ENCODE measurements around the gene ITIH3.

The ITIH3 gene

DNA sequence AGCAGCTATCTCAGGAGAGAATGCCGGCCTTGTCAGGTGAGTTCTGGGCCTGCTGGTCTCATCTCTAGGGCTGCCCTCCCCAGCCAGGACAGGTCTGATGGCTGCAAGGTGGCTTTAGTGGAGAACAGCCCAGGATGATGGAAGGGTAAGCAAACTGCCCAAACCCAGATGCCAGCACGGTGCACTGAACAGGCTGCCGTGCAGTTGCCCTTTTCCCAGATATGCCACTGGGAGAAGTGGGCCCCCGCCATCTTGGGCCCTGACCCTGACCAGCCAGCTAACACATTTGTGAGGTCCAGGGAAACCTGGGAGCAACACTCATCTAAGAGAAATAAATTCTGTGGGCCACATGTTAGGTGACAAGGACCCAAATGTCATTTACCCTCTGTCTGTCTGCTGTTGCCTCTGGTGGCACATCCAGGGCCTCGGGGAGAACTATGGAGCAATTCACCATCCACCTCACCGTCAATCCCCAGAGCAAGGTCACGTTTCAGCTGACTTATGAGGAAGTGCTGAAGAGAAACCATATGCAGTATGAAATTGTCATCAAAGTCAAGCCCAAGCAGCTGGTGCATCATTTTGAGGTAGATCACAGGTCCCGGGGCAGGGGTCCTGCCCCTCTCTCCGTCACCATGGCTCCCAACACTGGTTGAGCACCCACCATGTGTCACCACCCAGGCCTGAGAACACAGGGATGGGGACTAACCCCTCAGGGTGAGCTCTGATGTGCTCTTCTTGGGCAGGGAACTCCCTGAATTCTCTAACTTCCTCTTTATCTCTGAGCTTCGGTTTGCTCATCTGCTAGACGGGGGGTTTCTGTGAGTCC, 15.4 kb upstream of the ITIH3 start:
- DNase-seq (ENCODE audit: extremely low read depth in 1 of 2, low read depth in 1 of 2), result no peak

- no peak for DNase-seq (ENCODE audit: extremely low read depth in 1 of 2, low read depth in 1 of 2)
These were observed 14.6 kb upstream of the ITIH3 start for GRCh38 chr3:52779837-52780585.

- DNase-seq (ENCODE audit: extremely low read depth in 1 of 2, low read depth in 1 of 2), result no peak
These were observed 12.9 kb upstream of the ITIH3 start for GRCh38 chr3:52781741-52782140.

- no peak for DNase-seq (ENCODE audit: extremely low read depth in 1 of 2, low read depth in 1 of 2)
These were observed 12.0 kb upstream of the ITIH3 start for GRCh38 chr3:52782412-52783210.

DNA sequence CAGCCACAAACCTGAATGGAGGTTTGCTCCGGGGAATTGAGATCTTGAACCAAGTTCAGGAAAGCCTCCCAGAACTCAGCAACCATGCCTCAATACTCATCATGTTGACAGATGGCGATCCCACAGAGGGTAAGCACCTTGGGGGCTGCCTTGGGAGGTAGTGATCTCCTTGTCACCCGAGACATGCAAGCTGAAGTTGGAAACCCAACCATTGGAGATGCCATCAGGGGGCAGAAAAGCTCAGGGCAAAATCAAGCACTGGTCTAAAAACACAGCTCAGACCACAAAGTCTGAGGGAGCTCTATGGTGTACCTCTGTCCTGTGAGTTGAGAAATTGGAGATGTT, 11.4 kb upstream of the ITIH3 start:
- no peak for DNase-seq (ENCODE audit: extremely low read depth in 1 of 2, low read depth in 1 of 2)

GRCh38 chr3:52784021-52784621, 10.5 kb upstream of the ITIH3 start:
- no peak for DNase-seq (ENCODE audit: extremely low read depth in 1 of 2, low read depth in 1 of 2)

DNA sequence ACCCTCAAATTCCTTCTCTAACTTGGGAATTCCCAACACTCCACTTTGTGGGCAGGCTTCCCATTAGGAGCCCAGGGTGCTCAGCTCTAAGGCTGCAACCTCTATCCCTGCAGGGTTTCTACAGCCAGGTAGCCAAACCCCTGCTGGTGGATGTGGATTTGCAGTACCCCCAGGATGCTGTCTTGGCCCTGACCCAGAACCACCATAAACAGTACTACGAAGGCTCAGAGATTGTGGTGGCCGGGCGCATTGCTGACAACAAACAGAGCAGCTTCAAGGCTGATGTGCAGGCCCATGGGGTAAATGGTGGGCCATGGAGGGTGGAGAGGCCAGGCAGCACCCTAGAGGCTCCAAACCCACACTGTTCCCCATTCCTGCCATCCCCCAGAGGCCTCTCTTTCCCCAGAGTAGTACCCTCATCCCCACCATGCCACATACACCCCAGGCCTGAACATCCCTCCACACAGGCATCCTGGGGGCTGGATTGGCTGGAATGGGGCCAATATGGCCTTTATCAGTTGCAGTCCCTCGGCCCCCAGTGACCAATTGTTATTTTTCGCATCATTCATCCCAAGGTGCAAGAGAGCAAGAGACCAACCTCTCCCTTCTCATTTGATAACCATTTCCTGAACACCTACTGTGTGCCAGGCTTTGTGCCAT, 9.5 kb upstream of the ITIH3 start:
- DNase-seq (ENCODE audit: extremely low read depth in 1 of 2, low read depth in 1 of 2), result no peak

GRCh38 chr3:52786330-52787215, 8.0 kb upstream of the ITIH3 start:
- DNase-seq (ENCODE audit: extremely low read depth in 1 of 2, low read depth in 1 of 2), result no peak

DNA sequence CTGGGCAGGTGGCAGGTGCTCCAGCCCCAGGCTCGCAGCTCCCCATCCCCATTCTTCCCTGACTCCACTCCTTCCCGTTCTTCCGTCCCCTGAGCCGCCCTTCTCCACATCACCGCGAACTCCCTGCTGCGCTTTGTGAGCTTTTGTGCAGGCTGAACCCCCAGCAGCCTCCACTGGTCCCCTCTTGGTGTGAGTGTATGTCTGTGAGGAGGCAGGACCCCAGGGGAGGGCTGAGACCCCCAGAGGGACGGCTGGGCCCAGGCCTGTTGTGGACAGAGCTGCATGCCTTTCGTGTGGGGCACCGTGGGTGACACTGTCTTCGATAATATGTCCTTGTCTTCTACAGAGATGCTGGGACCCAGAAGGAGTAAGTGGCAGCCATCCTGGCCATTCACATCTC, 7.3 kb upstream of the ITIH3 start:
- DNase-seq (ENCODE audit: extremely low read depth in 1 of 2, low read depth in 1 of 2), result no peak

DNA sequence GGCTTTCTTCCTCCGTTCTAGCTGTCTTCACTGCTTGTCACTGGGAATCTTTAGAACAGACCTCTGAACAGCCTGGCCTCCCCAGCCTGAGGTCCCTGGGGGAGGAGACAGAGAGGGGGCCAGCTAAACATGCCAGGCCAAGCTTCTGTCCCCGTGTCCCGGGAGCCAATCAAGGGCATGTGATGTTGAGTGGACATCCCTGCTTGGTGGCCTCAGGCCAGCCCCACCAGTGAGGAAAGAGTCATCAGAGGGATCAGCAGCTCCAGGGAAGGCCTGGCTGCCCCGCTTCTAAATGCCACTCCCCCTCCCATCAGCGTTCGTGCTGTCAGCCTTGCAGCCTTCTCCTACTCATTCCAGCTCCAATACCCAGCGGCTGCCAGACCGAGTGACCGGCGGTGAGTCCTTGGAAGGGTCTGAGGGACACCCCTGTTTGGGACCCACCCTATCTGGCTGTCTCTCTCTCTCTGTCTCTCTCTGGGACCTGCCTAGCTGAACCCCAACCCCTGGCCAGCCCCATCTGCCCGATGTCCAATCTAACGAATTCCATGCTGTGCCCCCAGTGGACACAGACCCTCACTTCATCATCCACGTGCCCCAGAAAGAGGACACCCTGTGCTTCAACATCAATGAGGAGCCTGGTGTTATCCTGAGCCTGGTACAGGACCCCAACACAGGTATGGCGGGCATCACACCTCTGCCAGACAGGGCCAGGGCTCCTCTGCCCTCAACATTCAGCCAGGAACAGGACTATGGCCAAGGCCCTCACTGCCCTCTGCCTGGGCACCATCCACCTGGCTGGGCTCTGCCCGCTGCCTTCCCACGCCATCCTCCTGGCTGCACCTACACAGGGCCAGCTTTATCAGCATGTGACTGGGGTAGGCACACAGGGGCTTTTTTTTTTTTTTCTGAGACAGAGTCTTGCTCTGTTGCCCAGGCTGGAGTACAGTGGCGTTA, 6.6 kb upstream of the ITIH3 start:
- no peak for DNase-seq (ENCODE audit: extremely low read depth in 1 of 2, low read depth in 1 of 2)

GRCh38 chr3:52788890-52789745, 5.5 kb upstream of the ITIH3 start:
- no peak for DNase-seq (ENCODE audit: extremely low read depth in 1 of 2, low read depth in 1 of 2)

- DNase-seq (ENCODE audit: extremely low read depth in 1 of 2, low read depth in 1 of 2), result no peak
These were observed 4.9 kb upstream of the ITIH3 start for GRCh38 chr3:52789746-52790040.

DNA sequence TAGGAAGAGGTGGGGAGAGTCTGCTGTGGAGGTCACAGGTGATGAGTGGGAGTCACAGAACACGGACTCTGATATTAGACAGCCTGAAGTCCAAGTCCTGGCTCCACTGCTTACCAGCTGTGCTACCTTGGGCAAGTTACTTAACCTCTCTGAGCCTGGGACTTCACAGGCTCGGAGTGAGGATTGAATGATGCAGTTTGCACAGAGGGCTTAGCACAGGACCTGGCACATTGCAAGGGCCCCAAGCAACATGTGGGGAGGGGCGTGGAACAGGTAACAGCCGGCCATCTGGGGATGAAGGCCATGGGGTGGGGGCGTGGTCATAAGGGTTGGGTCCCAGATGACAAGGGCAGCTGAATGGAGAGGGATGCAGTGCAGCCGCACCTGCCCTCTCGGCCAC, 4.3 kb upstream of the ITIH3 start:
- no peak for DNase-seq (ENCODE audit: extremely low read depth in 1 of 2, low read depth in 1 of 2)

DNA sequence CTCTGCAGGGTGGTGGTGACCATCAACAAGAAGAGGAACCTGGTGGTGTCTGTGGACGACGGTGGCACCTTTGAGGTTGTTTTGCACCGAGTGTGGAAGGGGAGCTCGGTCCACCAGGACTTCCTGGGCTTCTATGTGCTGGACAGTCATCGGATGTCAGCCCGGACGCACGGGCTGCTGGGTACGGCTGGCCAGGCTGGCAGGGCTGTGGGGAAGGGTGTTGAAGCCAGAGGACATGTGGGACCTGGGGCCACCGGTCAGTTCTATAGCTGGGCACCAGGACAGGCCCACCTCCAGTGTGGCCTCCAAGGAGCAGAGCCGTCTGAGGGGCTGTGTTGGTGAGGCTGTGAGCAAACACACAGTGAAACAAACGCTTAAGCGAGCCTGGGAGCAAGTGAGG, 3.9 kb upstream of the ITIH3 start:
- DNase-seq (ENCODE audit: extremely low read depth in 1 of 2, low read depth in 1 of 2), result no peak

DNA sequence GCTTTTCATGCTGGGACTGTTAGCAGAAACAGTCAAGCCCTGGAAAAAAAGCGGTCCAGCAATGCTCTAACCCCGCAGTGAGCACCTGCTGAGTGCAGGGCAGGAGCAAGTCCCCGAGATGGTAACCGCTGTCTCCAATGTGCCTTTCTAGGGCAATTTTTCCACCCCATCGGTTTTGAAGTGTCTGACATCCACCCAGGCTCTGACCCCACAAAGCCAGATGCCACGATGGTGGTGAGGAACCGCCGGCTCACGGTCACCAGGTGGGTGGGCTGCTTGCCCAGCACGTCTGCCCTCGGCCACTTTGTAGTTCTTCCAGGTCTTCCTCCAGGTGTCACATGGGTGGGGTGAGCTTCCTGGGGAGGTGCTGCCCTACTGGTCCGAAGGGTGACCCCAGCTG, 3.2 kb upstream of the ITIH3 start:
- DNase-seq (ENCODE audit: extremely low read depth in 1 of 2, low read depth in 1 of 2), result no peak

DNA sequence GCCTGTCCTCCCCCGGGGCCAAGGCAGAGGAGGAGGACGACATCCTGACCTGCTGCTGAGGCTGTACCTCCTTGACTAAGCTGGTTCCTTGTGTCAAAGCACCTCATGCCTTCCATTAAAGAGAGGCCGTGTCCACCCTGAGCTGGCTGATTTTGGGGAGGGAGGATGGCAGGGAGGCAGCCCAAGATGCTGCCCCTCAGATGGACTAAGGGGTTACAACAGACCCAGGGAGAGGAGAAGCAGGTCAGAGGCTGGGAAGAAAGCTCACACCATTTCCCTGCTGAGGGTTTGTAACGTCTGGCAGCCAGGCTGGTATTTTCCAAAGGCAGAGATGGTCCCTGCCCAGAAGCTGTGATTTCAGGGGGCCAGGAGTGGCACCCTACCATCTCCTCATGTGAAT, 2.7 kb upstream of the ITIH3 start:
- no peak for DNase-seq (ENCODE audit: extremely low read depth in 1 of 2, low read depth in 1 of 2)

GRCh38 chr3:52792413-52792812, 2.2 kb upstream of the ITIH3 start:
- no peak for DNase-seq (ENCODE audit: extremely low read depth in 1 of 2, low read depth in 1 of 2)

Data from activated CD8-positive, alpha-beta memory T cell treated with anti-CD3 and anti-CD28 coated beads for 1 hour (primary cell).